Measurements from ENCODE around the gene BCAT1. TPM values are rescaled to one million over a fixed set of nuclear protein-coding genes. Genes with fewer than 3 reads are reported as not detected.

BCAT1 gene
- total and polyA plus RNA-seq, 2 of the 8 experiments (the other 6 are each of a cell fraction or from before 2014, with no cell fraction given): 19.7 to 263 TPM

- H3K14ac ChIP-seq (ENCODE audit: insufficient read length): no peak overlapping the region
- no peak overlapping the region for H3K4me2 ChIP-seq (ENCODE audit: insufficient read depth in 1 of 2, low read depth in 2 of 2, low read length in 2 of 2)
- peaks cover 8 to 63% (median 36%) of the 10 kb centered on the region in 4 experiments; a peak in 6 of 8 replicates for H3K36me3 ChIP-seq (ENCODE audit: control insufficient read depth in 2 of 4, insufficient read depth in 4 of 4, low read length in 3 of 4)
- TF ChIP-seq PHF8 (conservative IDR thresholded peaks at IDR 0.05; ENCODE audit: low read depth, low read length) (no peak), GTF2F1 (IDR thresholded peaks at IDR 0.05; ENCODE audit: borderline replicate concordance, low read depth, low read length) (no peak), ATF3 (IDR thresholded peaks at IDR 0.05; ENCODE audit: insufficient read depth, low read depth, low read length) (no peak)
- H4K5ac ChIP-seq (ENCODE audit: insufficient read length, low read depth, low read length): no peak overlapping the region
- ChIA-PET CTCF (ENCODE audit: partially characterized antibody) (interaction anchor here (1.1 to 1.4 kb wide), 2 partner anchors 9 kb away, joined by 3 to 5 read pairs; no protein-coding TSS in a partner anchor), POLR2A (ENCODE audit: partially characterized antibody) (interaction anchor here (0.7 to 3.0 kb wide), 4 partner anchors 8 to 97 kb away, joined by 3 to 9 read pairs (median 4); no protein-coding TSS in a partner anchor)
- 88% methylated on average over 1 of the region's 1 CpG; no CpG with 5 or more reads in 1 of the 2 experiments for WGBS, 2 experiments (ENCODE audit: extremely low coverage in 1 of 2, insufficient coverage in 1 of 2, insufficient read length in 1 of 2, insufficient replicate concordance in 2 of 2, low coverage in 1 of 2, low lambda C conversion rate in 2 of 2, missing lambda C conversion rate in 1 of 2)
- no peak overlapping the region for H3K4me3 ChIP-seq (ENCODE audit: extremely low read depth in 1 of 4, insufficient read depth in 2 of 4, low read depth in 3 of 4, low read length in 4 of 4)
- H2BK12ac ChIP-seq (ENCODE audit: low read depth, low read length): no peak overlapping the region
- H2AFZ ChIP-seq (ENCODE audit: low read length): no peak overlapping the region
- H3K9me3 ChIP-seq (ENCODE audit: insufficient read depth in 2 of 2, low read depth in 1 of 2, low read length in 1 of 2): peaks cover 16 to 18% of the 10 kb centered on the region in 2 experiments
- DNase-seq (ENCODE audit: low read depth in 1 of 2, low spot score in 2 of 2) (no peak), FAIRE-seq (no peak)
- H3K4me1 ChIP-seq (replicated peaks in 1 of 4; ENCODE audit: control insufficient read depth in 3 of 4, insufficient read depth in 4 of 4, low read length in 3 of 4): peaks cover 0 to 8% (median under 1%) of the 10 kb centered on the region in 4 experiments; a peak in 2 of 7 replicates
- no peak overlapping the region for H2BK5ac ChIP-seq (ENCODE audit: low read depth, low read length)
- H2BK120ac ChIP-seq (replicated peaks; ENCODE audit: low read depth, low read length): no peak overlapping the region
- H3K9ac ChIP-seq (replicated peaks in 1 of 4; ENCODE audit: extremely low read depth in 1 of 4, low read depth in 3 of 4, low read length in 3 of 4): no peak overlapping the region
- H3K23me2 ChIP-seq (ENCODE audit: low read depth, low read length): no peaks in the 10 kb centered on the region
- no peaks in the 10 kb centered on the region for H3K27me3 ChIP-seq (replicated peaks in 1 of 4; ENCODE audit: control insufficient read depth in 3 of 4, extremely low read depth in 1 of 4, insufficient read depth in 3 of 4, low read length in 3 of 4)
- H2BK15ac ChIP-seq (ENCODE audit: low read length): no peak overlapping the region
- H3K18ac ChIP-seq (ENCODE audit: extremely low read depth, low read length): no peak overlapping the region
- H3K56ac ChIP-seq (replicated peaks; ENCODE audit: insufficient read length, low read depth, low read length): no peak overlapping the region
- no peak overlapping the region for H4K91ac ChIP-seq (replicated peaks; ENCODE audit: insufficient read length, low read length)
- H4K8ac ChIP-seq (ENCODE audit: extremely low read depth, insufficient read depth, low read length): no peak overlapping the region
- H3K4ac ChIP-seq (replicated peaks; ENCODE audit: insufficient read length, low read depth, low read length): no peak overlapping the region
- no peaks in the 10 kb centered on the region for H3K79me1 ChIP-seq (ENCODE audit: low read depth, low read length)
- no peak overlapping the region for H3K27ac ChIP-seq (ENCODE audit: low read depth, low read length)
- H4K20me1 ChIP-seq (replicated peaks in 1 of 2; ENCODE audit: control insufficient read depth in 1 of 2, insufficient read depth in 2 of 2, low read length in 2 of 2): no peaks in the 10 kb centered on the region
- peaks cover 0 to 12% of the 10 kb centered on the region in 2 experiments; a peak in 2 of 4 replicates for H3K79me2 ChIP-seq (ENCODE audit: control insufficient read depth in 1 of 2, insufficient read depth in 2 of 2, low read length in 2 of 2)
- no peak overlapping the region for H3K23ac ChIP-seq (ENCODE audit: insufficient read length)
- no peak overlapping the region for H2AK5ac ChIP-seq (ENCODE audit: low read depth, low read length)
- H2BK20ac ChIP-seq (ENCODE audit: low read length): no peak overlapping the region
Observed at GRCh38 chr12:24861766-24862540, 86.9 kb downstream of the BCAT1 start.

Data from H1 (cell line).